K562 (cell line): ENCODE results near the gene LITAF. TPM values are rescaled to one million over a fixed set of nuclear protein-coding genes. Genes with fewer than 3 reads are reported as not detected.
A peak's percentile ranks its signal among the peaks of the same experiment; 100 is the strongest.

Experiments used
- ATAC-seq: fragments of 200-7000 bp; cut with Tn5 transposase; 3 replicates; pipeline ENCODE4 v1.9.1; 2020; ENCODE audit warnings: moderate library complexity
- BruUV-seq: library from RNA; stranded (reverse); fragments of 400-500 nt; replicated peaks from 2 replicates; lab custom pipeline; 2021; lab: Mats Ljungman, UMichigan
- CTCF ChIA-PET: fragments of 300-600 bp; formaldehyde crosslinking; extraction: SDS; loops from one replicate; lab custom pipeline; 2021; ENCODE audit warnings: low intra/inter-chr PET ratio; lab: Yijun Ruan, JAX
- POLR2A ChIA-PET: fragments of 300-600, 350-650 bp; sonication (Branson Sonifier 250); formaldehyde crosslinking; extraction: SDS; loops from one replicate; lab custom pipeline; 2021; ENCODE audit warnings: antibody characterized with exemption, inconsistent platforms; lab: Yijun Ruan, JAX
- DNase-seq, 4 experiments: peaks; one replicate each; pipeline versions ENCODE4 v3.0.0 to v3.0.0-alpha.2; 2011 to 2018; ENCODE audit warnings: low spot score in 3 of 4, mixed read lengths in 3 of 4; ENCODE audit errors: extremely low read depth in 1 of 4
- FAIRE-seq: peaks from 2 replicates; lab custom pipeline; 2011; peaks lifted over from hg19 to GRCh38; lab: Jason Lieb, UNC
- H2AFZ ChIP-seq: 2 replicates; pipeline ENCODE4 v1.6.0; 2011; ENCODE audit warnings: low read depth, low read length, control low read depth, inconsistent platforms
- H3K27ac ChIP-seq: fragments of 200-600 bp; 3 replicates; pipeline ENCODE4 v1.8.0; 2011; ENCODE audit warnings: low read depth, mild to moderate bottlenecking, control low read depth, inconsistent platforms, low read length, moderate library complexity, mixed read lengths; ENCODE audit errors: extremely low read depth
- H3K27me3 ChIP-seq, 2 experiments: fragments of 300-600 bp in 1 of 2; 2 replicates in 1 of 2; 3 replicates in 1 of 2; pipeline versions ENCODE4 v1.6.0 to v1.8.0; 2011; ENCODE audit warnings: inconsistent platforms in 2 of 2, low read length in 2 of 2, mild to moderate bottlenecking in 1 of 2, mixed read lengths in 1 of 2, moderate library complexity in 1 of 2; ENCODE audit not compliant: control insufficient read depth in 2 of 2, insufficient read depth in 2 of 2
- H3K36me3 ChIP-seq: fragments of 300-600 bp; 3 replicates; pipeline ENCODE4 v1.8.0; 2011; ENCODE audit warnings: mild to moderate bottlenecking, low read length, inconsistent platforms; ENCODE audit not compliant: control insufficient read depth, insufficient read depth
- H3K4me1 ChIP-seq, 2 experiments: fragments of 200-600 bp in 1 of 2; replicated peaks in 1 of 2; 2 replicates in 1 of 2; 3 replicates in 1 of 2; pipeline versions ENCODE4 v1.5.1 to v1.8.0; 2011; ENCODE audit warnings: inconsistent platforms in 2 of 2, low read length in 2 of 2, mild to moderate bottlenecking in 1 of 2, mixed read lengths in 1 of 2, moderate library complexity in 1 of 2; ENCODE audit not compliant: control insufficient read depth in 2 of 2, insufficient read depth in 2 of 2
- H3K4me2 ChIP-seq: 2 replicates; pipeline ENCODE4 v1.6.1; 2011; ENCODE audit warnings: low read length, control low read depth, inconsistent platforms, mixed read lengths; ENCODE audit not compliant: insufficient read depth
- H3K4me3 ChIP-seq: fragments of 200-600 bp; sonication (generic), shearing (Covaris generic); 2 replicates; pipeline ENCODE4 v1.5.1; 2016; ENCODE audit warnings: control low read depth, inconsistent platforms
- H3K79me2 ChIP-seq: fragments of 200-600 bp; 3 replicates; pipeline ENCODE4 v1.8.0; 2011; ENCODE audit warnings: low read length, inconsistent platforms; ENCODE audit not compliant: control insufficient read depth, insufficient read depth
- H3K9ac ChIP-seq, 2 experiments: 2 replicates each; pipeline versions ENCODE4 v1.6.0 to v1.6.1; 2011; ENCODE audit warnings: low read depth in 2 of 2, low read length in 2 of 2, control low read depth in 1 of 2, inconsistent platforms in 1 of 2, mild to moderate bottlenecking in 1 of 2, mixed read lengths in 1 of 2; ENCODE audit not compliant: insufficient read depth in 1 of 2
- H3K9me1 ChIP-seq: one replicate; pipeline ENCODE4 v1.6.0; 2011; ENCODE audit warnings: inconsistent platforms, mild to moderate bottlenecking, low read length, moderate library complexity; ENCODE audit not compliant: control insufficient read depth, insufficient read depth
- H3K9me3 ChIP-seq: replicated peaks from 2 replicates; pipeline ENCODE4 v1.5.1; 2011; ENCODE audit warnings: low read depth, low read length, inconsistent platforms; ENCODE audit not compliant: control insufficient read depth, insufficient read depth
- H4K20me1 ChIP-seq: replicated peaks from 2 replicates; pipeline ENCODE4 v1.6.1; 2011; ENCODE audit warnings: low read length, inconsistent platforms, mixed read lengths; ENCODE audit not compliant: control insufficient read depth, insufficient read depth
- ARID1B ChIP-seq: fragments of 450-650 bp; IDR thresholded peaks from 2 replicates; pipeline ENCODE4 v1.6.1; 2016; ENCODE audit warnings: antibody characterized with exemption, mild to moderate bottlenecking, inconsistent platforms
- BRD4 ChIP-seq: fragments of 200-600 bp; sonication (generic); IDR thresholded peaks from 2 replicates; pipeline ENCODE4 v1.6.1; 2017; ENCODE audit warnings: inconsistent platforms
- CTBP1 ChIP-seq: fragments of 450-650 bp; IDR thresholded peaks from 2 replicates; pipeline ENCODE4 v1.6.1; 2016; ENCODE audit warnings: borderline replicate concordance
- E2F6 ChIP-seq, 2 experiments: IDR thresholded peaks; 2 replicates each; pipeline ENCODE4 v1.6.1; 2011; ENCODE audit warnings: borderline replicate concordance in 1 of 2, control low read depth in 1 of 2, low read depth in 1 of 2, low read length in 1 of 2, mild to moderate bottlenecking in 1 of 2, mixed read lengths in 1 of 2, moderate library complexity in 1 of 2; ENCODE audit not compliant: insufficient read depth in 1 of 2, insufficient read length in 1 of 2, poor library complexity in 1 of 2, severe bottlenecking in 1 of 2; ENCODE audit errors: extremely low read depth in 1 of 2
- GATAD2A ChIP-seq: fragments of 450-650 bp; IDR thresholded peaks from 2 replicates; pipeline ENCODE4 v1.6.1; 2017
- KLF1 ChIP-seq: fragments of 450-650 bp; IDR thresholded peaks from 2 replicates; pipeline ENCODE4 v1.6.1; 2016; ENCODE audit warnings: missing genetic modification characterization, missing compliant biosample characterization
- MAFG ChIP-seq: fragments of 450-650 bp; conservative IDR thresholded peaks from 2 replicates; pipeline ENCODE4 v1.6.1; 2016; ENCODE audit warnings: missing genetic modification characterization, missing compliant biosample characterization
- MCM2 ChIP-seq: fragments of 450-650 bp; IDR thresholded peaks from 2 replicates; pipeline ENCODE4 v1.6.1; 2017; ENCODE audit warnings: low read depth, mild to moderate bottlenecking
- MEF2A ChIP-seq: IDR thresholded peaks from 2 replicates; pipeline ENCODE4 v1.6.1; 2011; ENCODE audit warnings: low read depth, mild to moderate bottlenecking, low read length, moderate library complexity; ENCODE audit not compliant: control insufficient read depth
- PHF8 ChIP-seq: fragments of 200-600 bp; sonication (generic); IDR thresholded peaks from 2 replicates; pipeline ENCODE4 v1.6.1; 2012; ENCODE audit warnings: mixed run types, mild to moderate bottlenecking, inconsistent platforms, low read length, moderate library complexity, borderline replicate concordance
- RBM25 ChIP-seq: fragments of 200-400 bp; formaldehyde crosslinking; IDR thresholded peaks from 2 replicates; pipeline ENCODE4 v1.6.1; 2018; ENCODE audit warnings: low read length, low read depth, moderate library complexity; ENCODE audit not compliant: severe bottlenecking
- RFX5 ChIP-seq: IDR thresholded peaks from 2 replicates; pipeline ENCODE4 v1.6.1; 2011; ENCODE audit warnings: low read depth, mild to moderate bottlenecking, improper control_type of control experiment, low read length
- SIRT6 ChIP-seq: IDR thresholded peaks from one replicate; pipeline ENCODE4 v1.6.1; 2012; ENCODE audit warnings: low read depth, mild to moderate bottlenecking, control low read depth, inconsistent platforms, low read length, moderate library complexity
- SMARCC2 ChIP-seq: fragments of 450-650 bp; IDR thresholded peaks from 2 replicates; pipeline ENCODE4 v1.6.1; 2017; ENCODE audit warnings: antibody characterized with exemption, moderate library complexity, mild to moderate bottlenecking, low read depth
- SRSF7 ChIP-seq: fragments of 200-400 bp; formaldehyde crosslinking; optimal IDR thresholded peaks from 2 replicates; pipeline ENCODE3; 2017; ENCODE audit warnings: mild to moderate bottlenecking, low read depth, low read length
- ZBED1 ChIP-seq: IDR thresholded peaks from 2 replicates; pipeline ENCODE4 v1.6.1; 2014
- ZNF174 ChIP-seq: fragments of 250-450 bp; sonication (Bioruptor Pico); IDR thresholded peaks from 2 replicates; pipeline ENCODE4 v1.4.0; 2020; ENCODE audit warnings: mild to moderate bottlenecking
- ZNF445 ChIP-seq: fragments of 250-450 bp; sonication (Bioruptor Pico); IDR thresholded peaks from 2 replicates; pipeline ENCODE4 v1.4.0; 2020; ENCODE audit warnings: low read depth, mild to moderate bottlenecking, moderate library complexity
- ZSCAN32 ChIP-seq: fragments of 450-650 bp; formaldehyde crosslinking; IDR thresholded peaks from 2 replicates; pipeline ENCODE4 v1.4.0; 2020; ENCODE audit warnings: mild to moderate bottlenecking, moderate library complexity
- WGBS: fragments of 100-300 bp; shearing (Covaris generic); methylation state at CpG from one replicate; pipeline ENCODE4 v1.1.6; 2016; ENCODE audit warnings: low coverage, mixed read lengths; ENCODE audit not compliant: insufficient coverage; ENCODE audit errors: missing lambda C conversion rate; 5-methylcytosine and 5-hydroxymethylcytosine counted together
- in situ Hi-C: fragments of 300-500 bp; cut with MboI; formaldehyde crosslinking; loops from 4 replicates; pipeline ENCODE4 v1.15.0; 2018; ENCODE audit warnings: inconsistent platforms, mixed read lengths
- intact Hi-C: fragments of 100-400 bp; cut with micrococcal nuclease; formaldehyde crosslinking; loops from 2 replicates; pipeline ENCODE4 v1.14.2; 2022
- polyA plus RNA-seq, 8 experiments: library from polyadenylated mRNA; depleted of rRNA in 4 of 8; stranded (reverse) in 5 of 8; unstranded in 3 of 8; fragments of >200 nt; fragmentation: Nextera tagmentation in 2 of 8; fragmentation: Illumina TruSeq in 1 of 8; extraction: Ambion mirVana in 2 of 8; extraction: Trizol in 1 of 8; gene quantifications; 2 replicates each; pipeline versions ENCODE4 v1.2.1 to v1.2.3, GENCODE V29; 2011 to 2014; ENCODE audit warnings: inconsistent platforms in 1 of 8, missing spikeins in 1 of 8
- total RNA-seq, 7 experiments: library from RNA; depleted of rRNA in 6 of 7; stranded (reverse); fragments of >200 nt in 6 of 7; fragmentation: Illumina TruSeq in 2 of 7; extraction: Trizol in 2 of 7; gene quantifications; 2 replicates each; pipeline versions ENCODE4 v1.2.1 to v1.2.3, GENCODE V29; 2011 to 2021; ENCODE audit warnings: low replicate concordance in 1 of 7

The LITAF gene
- total and polyA plus RNA-seq, 9 of the 15 experiments (the other 6 are each of a cell fraction or from before 2014, with no cell fraction given) = 4.1 to 17.8 (median 11.9) TPM

- 0 out of 2 replicates have a peak, but pooled peaks cover 4% of the 10 kb centered on the region for H4K20me1 ChIP-seq
- FAIRE-seq (no peak), DNase-seq (no peak), ATAC-seq (no peak)
- no peak overlapping the region for H3K4me2 ChIP-seq
- no peaks in the 10 kb centered on the region for H3K4me1 ChIP-seq
- no peak overlapping the region for H3K4me3 ChIP-seq
- CTCF ChIA-PET = no interaction called here
- no peak overlapping the region for H3K9ac ChIP-seq
- TF ChIP-seq SRSF7 = no peak
- no peak for TF ChIP-seq MEF2A
- no peak for TF ChIP-seq ZNF174 (CRISPR knock-in tag)
- TF ChIP-seq SMARCC2 = no peak
- no peaks in the 10 kb centered on the region for H3K79me2 ChIP-seq
- intact Hi-C loops = no loop called here
- H3K36me3 ChIP-seq = no peaks in the 10 kb centered on the region
- in situ Hi-C loops = no loop called here
- WGBS = 13% methylated on average over 3 of the region's 3 CpGs
- H3K9me3 ChIP-seq = no peaks in the 10 kb centered on the region
- H3K27ac ChIP-seq = no peak overlapping the region
- no TSS peak for BruUV-seq
- H3K27me3 ChIP-seq = peaks cover 4 to 21% of the 10 kb centered on the region in 2 experiments; a peak in 4 of 5 replicates
- no peaks in the 10 kb centered on the region for H3K9me1 ChIP-seq
- no peak overlapping the region for H2AFZ ChIP-seq
- POLR2A ChIA-PET = no interaction called here
Measured at GRCh38 chr16:11507991-11508390, 78.7 kb downstream of the LITAF start.

GRCh38 chr16:11507350-11507749, 79.4 kb downstream of the LITAF start:
- no TSS peak for BruUV-seq
- Histone ChIP-seq H3K9me1 (no peaks in the 10 kb centered on the region), H3K9ac (no peak overlapping the region), H3K79me2 (no peaks in the 10 kb centered on the region), H3K27ac (no peak overlapping the region), H3K9me3 (no peaks in the 10 kb centered on the region), H2AFZ (no peak overlapping the region), H3K4me1 (no peaks in the 10 kb centered on the region), H3K36me3 (no peaks in the 10 kb centered on the region), H3K27me3 (peaks cover 4 to 21% of the 10 kb centered on the region in 2 experiments; a peak in 4 of 5 replicates), H4K20me1 (no peaks in the 10 kb centered on the region), H3K4me3 (no peak overlapping the region), H3K4me2 (no peak overlapping the region)
- ChIA-PET POLR2A (interaction anchor here (0.7 kb wide), 1 partner anchor 13 kb away, joined by 3 read pairs; no protein-coding TSS in a partner anchor), CTCF (no interaction called here)
- no peak for FAIRE-seq
- intact Hi-C loops (no loop called here), in situ Hi-C loops (no loop called here)
- 31% methylated on average over 7 of the region's 7 CpGs for WGBS
- ATAC-seq = no peak
- DNase-seq = no peak
- TF ChIP-seq RFX5 = no peak
- no peak for TF ChIP-seq ZNF445 (CRISPR knock-in tag)
- no peak for TF ChIP-seq GATAD2A
- TF ChIP-seq ZBED1 = no peak
- TF ChIP-seq CTBP1 = 0 out of 2 replicates have a peak, but pooled peaks have one; percentile 1
- TF ChIP-seq MCM2 = no peak
- no peak for TF ChIP-seq PHF8
- peak; percentile 58 for TF ChIP-seq RBM25
- TF ChIP-seq BRD4 = no peak
- TF ChIP-seq ZSCAN32 (CRISPR knock-in tag) = no peak
- no peak for TF ChIP-seq SIRT6
- TF ChIP-seq MAFG (tag) = no peak
- no peak for TF ChIP-seq ARID1B
- no peak for TF ChIP-seq KLF1 (tag)
- TF ChIP-seq E2F6 (IDR thresholded peaks at IDR 0.05; ENCODE audit: borderline replicate concordance in 1 of 2, extremely low read depth in 1 of 2, insufficient read depth in 1 of 2, insufficient read length in 1 of 2, low read depth in 1 of 2, low read length in 1 of 2, poor library complexity in 1 of 2, severe bottlenecking in 1 of 2) = no peak
